ENCODE results near the gene NFIX. TPM values are rescaled to one million over a fixed set of nuclear protein-coding genes. Genes with fewer than 3 reads are reported as not detected.

NFIX gene
- polyA plus RNA-seq, 3 donors: 0.25 to 3.7 (median 0.90) TPM

DNA sequence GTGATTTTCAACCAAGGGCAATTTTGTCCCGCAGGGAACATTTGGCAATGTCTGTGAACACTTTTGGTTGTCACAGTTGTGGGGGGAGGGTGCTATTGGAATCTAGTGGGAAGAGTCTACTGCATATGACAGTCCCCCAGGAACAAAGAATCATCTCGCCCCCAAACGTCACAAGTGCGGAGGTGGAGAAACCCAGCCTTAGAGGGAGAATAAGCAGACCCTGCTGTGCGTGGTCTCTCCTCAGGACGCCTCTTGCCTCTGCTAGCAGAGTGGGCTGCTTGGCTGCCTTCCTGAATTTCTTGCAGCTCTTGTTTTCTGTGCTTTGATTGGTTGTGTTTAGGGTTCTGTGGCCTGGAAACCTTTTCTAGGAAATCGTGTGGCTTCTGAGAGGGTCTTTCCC lies 42.5 kb downstream of the NFIX start:
- no peak overlapping the region for H3K4me2 ChIP-seq (replicated peaks; ENCODE audit: extremely low read depth, low read length, poor library complexity, severe bottlenecking)
- H2AFZ ChIP-seq (ENCODE audit: insufficient read depth, low read depth, low read length, poor library complexity, severe bottlenecking): no peak overlapping the region
- WGBS (ENCODE audit: insufficient coverage): 96% methylated on average over 7 of the region's 7 CpGs

DNA sequence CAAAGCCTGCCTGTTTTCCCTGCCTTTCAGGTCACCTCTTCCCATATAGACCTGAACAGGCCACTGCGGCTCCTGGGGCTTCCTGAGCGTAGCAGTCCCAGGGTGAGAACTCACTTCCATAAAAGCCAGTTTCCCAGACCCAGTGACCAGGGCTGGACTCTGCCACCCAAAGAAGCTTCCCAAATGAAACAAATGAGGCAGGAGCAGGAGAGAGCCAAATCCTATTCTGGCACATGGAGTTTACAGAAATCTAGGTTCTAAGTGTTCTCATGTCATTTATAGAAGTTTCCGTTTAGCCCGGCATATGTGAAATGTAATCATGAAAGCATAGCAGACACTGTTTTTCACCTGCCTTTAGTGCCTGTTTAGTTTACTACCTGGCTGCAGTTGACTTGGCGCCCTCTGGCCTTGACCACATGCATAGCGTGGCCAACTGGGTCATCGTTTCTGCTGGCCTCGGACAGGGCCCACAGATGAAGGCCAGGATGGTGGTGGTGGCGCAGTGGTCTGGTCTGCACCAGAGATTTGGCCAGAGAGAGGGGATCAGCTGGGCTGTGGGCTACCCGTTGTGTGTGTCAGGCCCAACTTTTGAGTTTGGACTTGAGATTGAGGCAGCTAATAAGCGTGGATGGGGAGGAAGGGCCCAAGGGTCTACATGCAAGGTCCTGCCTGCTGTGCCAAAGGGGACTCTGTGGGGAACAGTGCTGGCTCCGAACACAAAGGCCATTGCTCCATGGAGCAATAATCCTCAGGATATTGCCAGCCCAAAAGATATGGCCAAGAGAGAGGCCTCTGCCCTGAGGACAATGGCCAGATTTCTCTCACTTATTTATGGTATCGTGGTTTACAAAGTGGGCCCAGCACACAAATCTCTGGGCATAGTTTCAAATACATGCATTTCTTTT lies 43.3 kb downstream of the NFIX start:
- intact Hi-C loops (cut with micrococcal nuclease): loop anchor here in 1 of 2 donors (10.0 kb wide), 1 partner anchor 54 kb away; no protein-coding TSS in a partner anchor
- Mint-ChIP-seq H3K36me3 (no peaks in the 10 kb centered on the region), H3K9me3 (peaks cover 0 to 2% (median 0%) of the 10 kb centered on the region in 7 donors), H3K27ac (no peak overlapping the region), H3K27me3 (ENCODE audit: low read depth in 3 of 3) (peaks cover 0 to 1% (median 1%) of the 10 kb centered on the region in 3 donors), H3K4me3 (no peak overlapping the region), H3K4me1 (peaks cover 10% of the 10 kb centered on the region)
- 95% methylated on average over 11 of the region's 13 CpGs for WGBS (ENCODE audit: insufficient coverage)
- Histone ChIP-seq H2AFZ (ENCODE audit: insufficient read depth, low read depth, low read length, poor library complexity, severe bottlenecking) (no peak overlapping the region), H4K20me1 (ENCODE audit: insufficient read depth, low read length) (no peaks in the 10 kb centered on the region), H3K9ac (ENCODE audit: insufficient read depth, low read length, poor library complexity, severe bottlenecking) (no peak overlapping the region), H3K9me3 (replicated peaks in 1 of 2; ENCODE audit: control insufficient read depth in 1 of 2, insufficient read depth in 1 of 2, low read length in 2 of 2) (no peaks in the 10 kb centered on the region), H3K4me2 (replicated peaks; ENCODE audit: extremely low read depth, low read length, poor library complexity, severe bottlenecking) (no peak overlapping the region), H3K27me3 (ENCODE audit: control insufficient read depth in 2 of 2, insufficient read depth in 2 of 2, low read length in 2 of 2) (no peaks in the 10 kb centered on the region), H3K4me1 (ENCODE audit: control insufficient read depth in 1 of 2, insufficient read depth in 2 of 2, low read length in 2 of 2) (no peaks in the 10 kb centered on the region), H3K27ac (ENCODE audit: low read depth in 1 of 2, low read length in 2 of 2) (no peak overlapping the region), H3K36me3 (replicated peaks in 1 of 2; ENCODE audit: control insufficient read depth in 1 of 2, insufficient read depth in 2 of 2, low read length in 2 of 2) (no peaks in the 10 kb centered on the region), H3K4me3 (replicated peaks in 1 of 3; ENCODE audit: low read depth in 2 of 3, low read length in 3 of 3) (no peak overlapping the region), H3K79me2 (ENCODE audit: insufficient read depth, low read length) (no peaks in the 10 kb centered on the region)
- no peak for DNase-seq
- TF ChIP-seq, protein P1, sequence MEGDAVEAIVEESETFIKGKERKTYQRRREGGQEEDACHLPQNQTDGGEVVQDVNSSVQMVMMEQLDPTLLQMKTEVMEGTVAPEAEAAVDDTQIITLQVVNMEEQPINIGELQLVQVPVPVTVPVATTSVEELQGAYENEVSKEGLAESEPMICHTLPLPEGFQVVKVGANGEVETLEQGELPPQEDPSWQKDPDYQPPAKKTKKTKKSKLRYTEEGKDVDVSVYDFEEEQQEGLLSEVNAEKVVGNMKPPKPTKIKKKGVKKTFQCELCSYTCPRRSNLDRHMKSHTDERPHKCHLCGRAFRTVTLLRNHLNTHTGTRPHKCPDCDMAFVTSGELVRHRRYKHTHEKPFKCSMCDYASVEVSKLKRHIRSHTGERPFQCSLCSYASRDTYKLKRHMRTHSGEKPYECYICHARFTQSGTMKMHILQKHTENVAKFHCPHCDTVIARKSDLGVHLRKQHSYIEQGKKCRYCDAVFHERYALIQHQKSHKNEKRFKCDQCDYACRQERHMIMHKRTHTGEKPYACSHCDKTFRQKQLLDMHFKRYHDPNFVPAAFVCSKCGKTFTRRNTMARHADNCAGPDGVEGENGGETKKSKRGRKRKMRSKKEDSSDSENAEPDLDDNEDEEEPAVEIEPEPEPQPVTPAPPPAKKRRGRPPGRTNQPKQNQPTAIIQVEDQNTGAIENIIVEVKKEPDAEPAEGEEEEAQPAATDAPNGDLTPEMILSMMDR (IDR thresholded peaks at IDR 0.05): no peak

More for the DNA sequence above, 42.5 kb downstream of the NFIX start:
- H4K20me1 ChIP-seq (ENCODE audit: insufficient read depth, low read length): no peaks in the 10 kb centered on the region
- intact Hi-C loops (cut with micrococcal nuclease): loop anchor here in 1 of 2 donors (10.0 kb wide), 1 partner anchor 53 kb away; no protein-coding TSS in a partner anchor
- DNase-seq: no peak
- Mint-ChIP-seq H3K27ac (no peak overlapping the region), H3K4me1 (peaks cover 6% of the 10 kb centered on the region), H3K9me3 (peaks cover 0 to 2% (median 0%) of the 10 kb centered on the region in 7 donors), H3K36me3 (no peaks in the 10 kb centered on the region), H3K27me3 (ENCODE audit: low read depth in 3 of 3) (peaks cover 0 to 5% (median 1%) of the 10 kb centered on the region in 3 donors), H3K4me3 (no peak overlapping the region)
- H3K4me1 ChIP-seq (ENCODE audit: control insufficient read depth in 1 of 2, insufficient read depth in 2 of 2, low read length in 2 of 2): no peaks in the 10 kb centered on the region
- H3K27ac ChIP-seq (ENCODE audit: low read depth in 1 of 2, low read length in 2 of 2): no peak overlapping the region
- TF ChIP-seq, protein P1 (IDR thresholded peaks at IDR 0.05): no peak
- no peaks in the 10 kb centered on the region for H3K36me3 ChIP-seq (replicated peaks in 1 of 2; ENCODE audit: control insufficient read depth in 1 of 2, insufficient read depth in 2 of 2, low read length in 2 of 2)
- H3K4me3 ChIP-seq (replicated peaks in 1 of 3; ENCODE audit: low read depth in 2 of 3, low read length in 3 of 3): no peak overlapping the region
- H3K79me2 ChIP-seq (ENCODE audit: insufficient read depth, low read length): no peaks in the 10 kb centered on the region
- H3K9me3 ChIP-seq (replicated peaks in 1 of 2; ENCODE audit: control insufficient read depth in 1 of 2, insufficient read depth in 1 of 2, low read length in 2 of 2): no peaks in the 10 kb centered on the region
- H3K27me3 ChIP-seq (ENCODE audit: control insufficient read depth in 2 of 2, insufficient read depth in 2 of 2, low read length in 2 of 2): no peaks in the 10 kb centered on the region
- H3K9ac ChIP-seq (ENCODE audit: insufficient read depth, low read length, poor library complexity, severe bottlenecking): no peak overlapping the region
